ENCODE measurements around the gene MARCO.

The MARCO gene

GRCh38 chr2:118925476-118925875 lies 16.5 kb upstream of the MARCO start:
- DNase-seq (ENCODE audit: low spot score) (no peak), ATAC-seq (ENCODE audit: low read depth) (no peak)
- Histone ChIP-seq H3K27me3 (ENCODE audit: insufficient read depth, poor library complexity, severe bottlenecking) (no peaks in the 10 kb centered on the region), H3K4me3 (ENCODE audit: severe bottlenecking) (no peak overlapping the region), H3K36me3 (ENCODE audit: low read depth) (no peaks in the 10 kb centered on the region), H3K27ac (ENCODE audit: poor library complexity, severe bottlenecking) (no peak overlapping the region), H3K9me3 (ENCODE audit: severe bottlenecking) (no peaks in the 10 kb centered on the region), H3K4me1 (ENCODE audit: insufficient read depth, poor library complexity, severe bottlenecking) (no peaks in the 10 kb centered on the region)
- TF ChIP-seq CTCF (IDR thresholded peaks at IDR 0.05; ENCODE audit: poor library complexity, severe bottlenecking) = no peak

- no peak for ATAC-seq (ENCODE audit: low read depth)
- no peaks in the 10 kb centered on the region for H3K27me3 ChIP-seq (ENCODE audit: insufficient read depth, poor library complexity, severe bottlenecking)
- no peak for TF ChIP-seq CTCF (IDR thresholded peaks at IDR 0.05; ENCODE audit: poor library complexity, severe bottlenecking)
- H3K27ac ChIP-seq (ENCODE audit: poor library complexity, severe bottlenecking) = no peak overlapping the region
- H3K36me3 ChIP-seq (ENCODE audit: low read depth) = no peaks in the 10 kb centered on the region
- no peak for DNase-seq (ENCODE audit: low spot score)
- H3K9me3 ChIP-seq (ENCODE audit: severe bottlenecking) = no peaks in the 10 kb centered on the region
- H3K4me1 ChIP-seq (ENCODE audit: insufficient read depth, poor library complexity, severe bottlenecking) = no peaks in the 10 kb centered on the region
- no peak overlapping the region for H3K4me3 ChIP-seq (ENCODE audit: severe bottlenecking)
Observed at GRCh38 chr2:118925981-118926380, 16.0 kb upstream of the MARCO start.

- no peak for TF ChIP-seq CTCF (IDR thresholded peaks at IDR 0.05; ENCODE audit: poor library complexity, severe bottlenecking)
- DNase-seq (ENCODE audit: low spot score) = no peak
- Histone ChIP-seq H3K27me3 (ENCODE audit: insufficient read depth, poor library complexity, severe bottlenecking) (no peaks in the 10 kb centered on the region), H3K9me3 (ENCODE audit: severe bottlenecking) (peaks cover 3% of the 10 kb centered on the region), H3K4me1 (ENCODE audit: insufficient read depth, poor library complexity, severe bottlenecking) (no peaks in the 10 kb centered on the region), H3K4me3 (ENCODE audit: severe bottlenecking) (no peak overlapping the region), H3K36me3 (ENCODE audit: low read depth) (no peaks in the 10 kb centered on the region), H3K27ac (ENCODE audit: poor library complexity, severe bottlenecking) (no peak overlapping the region)
- no peak for ATAC-seq (ENCODE audit: low read depth)
Observed at GRCh38 chr2:118929059-118929458, 12.9 kb upstream of the MARCO start.

- no peaks in the 10 kb centered on the region for H3K4me1 ChIP-seq (ENCODE audit: insufficient read depth, poor library complexity, severe bottlenecking)
- no peak overlapping the region for H3K4me3 ChIP-seq (ENCODE audit: severe bottlenecking)
- H3K27me3 ChIP-seq (ENCODE audit: insufficient read depth, poor library complexity, severe bottlenecking) = no peaks in the 10 kb centered on the region
- H3K9me3 ChIP-seq (ENCODE audit: severe bottlenecking) = peaks cover 3% of the 10 kb centered on the region
- no peak for TF ChIP-seq CTCF (IDR thresholded peaks at IDR 0.05; ENCODE audit: poor library complexity, severe bottlenecking)
- ATAC-seq (ENCODE audit: low read depth) (no peak), DNase-seq (ENCODE audit: low spot score) (no peak)
- H3K36me3 ChIP-seq (ENCODE audit: low read depth) = no peaks in the 10 kb centered on the region
- H3K27ac ChIP-seq (ENCODE audit: poor library complexity, severe bottlenecking) = no peak overlapping the region
Observed at GRCh38 chr2:118932949-118933348, 9.0 kb upstream of the MARCO start.

GRCh38 chr2:118936306-118936705 lies 5.7 kb upstream of the MARCO start:
- no peak for DNase-seq (ENCODE audit: low spot score)
- H3K27ac ChIP-seq (ENCODE audit: poor library complexity, severe bottlenecking) = no peak overlapping the region
- no peak for TF ChIP-seq CTCF (IDR thresholded peaks at IDR 0.05; ENCODE audit: poor library complexity, severe bottlenecking)
- ATAC-seq (ENCODE audit: low read depth) = no peak
- no peaks in the 10 kb centered on the region for H3K4me1 ChIP-seq (ENCODE audit: insufficient read depth, poor library complexity, severe bottlenecking)
- H3K4me3 ChIP-seq (ENCODE audit: severe bottlenecking) = no peak overlapping the region
- H3K27me3 ChIP-seq (ENCODE audit: insufficient read depth, poor library complexity, severe bottlenecking) = no peaks in the 10 kb centered on the region
- H3K9me3 ChIP-seq (ENCODE audit: severe bottlenecking) = peaks cover 3% of the 10 kb centered on the region
- H3K36me3 ChIP-seq (ENCODE audit: low read depth) = no peaks in the 10 kb centered on the region
